H4 (cell line): Measurements from ENCODE around the gene WTAP. TPM values are rescaled to one million over a fixed set of nuclear protein-coding genes. Genes with fewer than 3 reads are reported as not detected.
A peak's percentile ranks its signal among the peaks of the same experiment; 100 is the strongest.
"Not testable (repeated sequence)": the region's sequence is repeated elsewhere in the genome, so short reads cannot be mapped to it uniquely, and the experiment has no call there.

Experiments used
- DNase-seq: peaks from one replicate; pipeline ENCODE4 v3.0.0-alpha.2; 2015; ENCODE audit warnings: low spot score
- total RNA-seq: library from RNA; depleted of rRNA; stranded (reverse); fragments of >200 nt; shearing (Covaris generic); gene quantifications from 2 replicates; pipeline ENCODE4 v1.2.3, GENCODE V29; 2014

The WTAP gene
- total RNA-seq, 1 experiment from 2014 or later, result 61.8 TPM

- no peak for DNase-seq
These were observed 33.3 kb upstream of the WTAP start for GRCh38 chr6:159693894-159694545.

GRCh38 chr6:159695984-159696383 lies 31.3 kb upstream of the WTAP start:
- no peak for DNase-seq

- DNase-seq, result no peak
These were observed 26.3 kb upstream of the WTAP start for GRCh38 chr6:159700970-159701369.

GRCh38 chr6:159701413-159701999 lies 25.8 kb upstream of the WTAP start:
- peak; percentile 59 for DNase-seq

GRCh38 chr6:159710603-159711002 lies 16.7 kb upstream of the WTAP start:
- DNase-seq, result not testable (repeated sequence)

GRCh38 chr6:159712389-159712788 lies 14.9 kb upstream of the WTAP start:
- not testable (repeated sequence) for DNase-seq

GRCh38 chr6:159713984-159714383 lies 13.3 kb upstream of the WTAP start:
- no peak for DNase-seq

- no peak for DNase-seq
These were observed 12.9 kb upstream of the WTAP start for GRCh38 chr6:159714404-159714803.

- no peak for DNase-seq
These were observed 12.1 kb upstream of the WTAP start for GRCh38 chr6:159715166-159715565.

GRCh38 chr6:159715605-159716004 lies 11.7 kb upstream of the WTAP start:
- DNase-seq, result no peak

GRCh38 chr6:159716247-159717096 lies 10.8 kb upstream of the WTAP start:
- DNase-seq, result peak; percentile 51

- no peak for DNase-seq
These were observed 8.7 kb upstream of the WTAP start for GRCh38 chr6:159718634-159719033.

GRCh38 chr6:159719287-159719686 lies 8.0 kb upstream of the WTAP start:
- DNase-seq, result no peak

GRCh38 chr6:159720708-159721107 lies 6.6 kb upstream of the WTAP start:
- DNase-seq, result no peak

- not testable (repeated sequence) for DNase-seq
These were observed 5.3 kb upstream of the WTAP start for GRCh38 chr6:159721981-159722380.

GRCh38 chr6:159722655-159723054 lies 4.7 kb upstream of the WTAP start:
- no peak for DNase-seq

- DNase-seq, result no peak
These were observed 4.0 kb upstream of the WTAP start for GRCh38 chr6:159723259-159723658.

GRCh38 chr6:159724778-159725177 lies 2.5 kb upstream of the WTAP start:
- DNase-seq, result no peak

- DNase-seq, result not testable (repeated sequence)
These were observed 2.1 kb upstream of the WTAP start for GRCh38 chr6:159725208-159725607.

GRCh38 chr6:159726255-159726917 lies 920 bp upstream of the WTAP start:
- no peak for DNase-seq

- DNase-seq, result no peak
These were observed 575 bp downstream of the WTAP start for GRCh38 chr6:159727717-159728445.
